Putamen (tissue), 1 donor: ENCODE measurements around the gene SETD1B.
"Not testable (repeated sequence)": the region's sequence is repeated elsewhere in the genome, so short reads cannot be mapped to it uniquely, and the experiment has no call there.

ENCODE experiments used
- DNase-seq: peaks from one replicate; pipeline ENCODE4 v3.0.0-alpha.2; 2016; ENCODE audit warnings: low spot score

The SETD1B gene

GRCh38 chr12:121803861-121804416 is at the start of gene SETD1B:
Gene SETD1B (plus strand): TSS chr12:121804009. CDS start chr12:121804738, 729 bp downstream.
- DNase-seq = peak; percentile 76

GRCh38 chr12:121754836-121755235 is 49.0 kb upstream of the SETD1B start:
- no peak for DNase-seq

- no peak for DNase-seq
These were observed 48.2 kb upstream of the SETD1B start for GRCh38 chr12:121755591-121755990.

GRCh38 chr12:121758536-121758935 is 45.3 kb upstream of the SETD1B start:
- not testable (repeated sequence) for DNase-seq

GRCh38 chr12:121762269-121762668 is 41.5 kb upstream of the SETD1B start:
- DNase-seq = no peak

- DNase-seq = no peak
These were observed 39.0 kb upstream of the SETD1B start for GRCh38 chr12:121764808-121765207.

GRCh38 chr12:121765573-121765972 is 38.2 kb upstream of the SETD1B start:
- peak; percentile 68 for DNase-seq

GRCh38 chr12:121766290-121767039 is 37.3 kb upstream of the SETD1B start:
- no peak for DNase-seq

- peak; percentile 43 for DNase-seq
These were observed 36.2 kb upstream of the SETD1B start for GRCh38 chr12:121767525-121768016.

- DNase-seq = no peak
These were observed 34.4 kb upstream of the SETD1B start for GRCh38 chr12:121769297-121769830.

- DNase-seq = no peak
These were observed 33.9 kb upstream of the SETD1B start for GRCh38 chr12:121769831-121770301.

GRCh38 chr12:121770388-121770787 is 33.4 kb upstream of the SETD1B start:
- DNase-seq = no peak

GRCh38 chr12:121770813-121771625 is 32.8 kb upstream of the SETD1B start:
- DNase-seq = no peak

- DNase-seq = no peak
These were observed 30.6 kb upstream of the SETD1B start for GRCh38 chr12:121773011-121773777.

- DNase-seq = peak; percentile 58
These were observed 28.8 kb upstream of the SETD1B start for GRCh38 chr12:121774968-121775474.

GRCh38 chr12:121775501-121775900 is 28.3 kb upstream of the SETD1B start:
- no peak for DNase-seq

GRCh38 chr12:121776190-121777098 is 27.4 kb upstream of the SETD1B start:
- no peak for DNase-seq

- no peak for DNase-seq
These were observed 25.0 kb upstream of the SETD1B start for GRCh38 chr12:121778567-121779421.

- DNase-seq = no peak
These were observed 24.4 kb upstream of the SETD1B start for GRCh38 chr12:121779422-121779895.
